ENCODE data around the gene TGFB1I1. TPM values are rescaled to one million over a fixed set of nuclear protein-coding genes. Genes with fewer than 3 reads are reported as not detected.

Gene TGFB1I1
- polyA plus RNA-seq, 2 of the 4 experiments (the other 2 are of a cell fraction) = 8.3 to 75.1 TPM

DNA sequence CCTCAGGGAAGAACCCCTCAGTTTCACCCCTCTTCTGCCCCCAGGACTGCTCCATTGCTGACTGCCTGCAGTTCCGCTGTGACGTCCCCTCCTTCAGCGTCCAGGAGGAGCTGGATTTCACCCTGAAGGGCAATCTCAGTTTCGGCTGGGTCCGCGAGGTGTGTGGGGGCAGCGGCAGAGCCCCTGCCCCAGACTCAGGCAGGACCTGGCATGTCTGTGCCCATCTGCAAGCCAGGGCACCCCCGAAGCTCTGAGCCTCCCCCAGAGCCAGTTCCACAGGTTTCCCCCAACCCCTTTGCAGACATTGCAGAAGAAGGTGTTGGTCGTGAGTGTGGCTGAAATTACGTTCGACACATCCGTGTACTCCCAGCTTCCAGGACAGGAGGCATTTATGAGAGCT is 48.2 kb upstream of the TGFB1I1 start:
- ChIA-PET CTCF (interaction anchor here (1.6 kb wide), 1 partner anchor 19 kb away, joined by 4 read pairs; the partner anchor contains the start of gene ZNF843), POLR2A (no interaction called here)
- Histone ChIP-seq H3K4me1 (no peaks in the 10 kb centered on the region), H3K4me2 (no peak overlapping the region), H3K9me3 (peaks cover 11% of the 10 kb centered on the region; the same call in 2 of the 3 replicates), H3K27ac (no peak overlapping the region), H3K4me3 (no peak overlapping the region)
- FAIRE-seq (no peak), DNase-seq (ENCODE audit: low read depth in 1 of 2, low spot score in 1 of 2) (no peak), ATAC-seq (no peak)
- WGBS (ENCODE audit: missing lambda C conversion rate) = 50% methylated on average over 9 of the region's 12 CpGs
- TF ChIP-seq ZFP36 (IDR thresholded peaks at IDR 0.05; ENCODE audit: borderline replicate concordance, partially characterized antibody) (no peak), CBX2 (IDR thresholded peaks at IDR 0.05; ENCODE audit: borderline replicate concordance, low read depth) (no peak), KDM5A (IDR thresholded peaks at IDR 0.05) (no peak), KDM1A (IDR thresholded peaks at IDR 0.05; ENCODE audit: low read depth) (no peak), HOXA7 (CRISPR knock-in tag; IDR thresholded peaks at IDR 0.05) (no peak), FOSB (CRISPR knock-in tag; IDR thresholded peaks at IDR 0.05) (no peak), GATA3 (IDR thresholded peaks at IDR 0.05; ENCODE audit: borderline replicate concordance) (no peak), POLR2AphosphoS2 (conservative IDR thresholded peaks at IDR 0.05; ENCODE audit: low read length) (no peak)
- TF ChIP-seq, protein P1, sequence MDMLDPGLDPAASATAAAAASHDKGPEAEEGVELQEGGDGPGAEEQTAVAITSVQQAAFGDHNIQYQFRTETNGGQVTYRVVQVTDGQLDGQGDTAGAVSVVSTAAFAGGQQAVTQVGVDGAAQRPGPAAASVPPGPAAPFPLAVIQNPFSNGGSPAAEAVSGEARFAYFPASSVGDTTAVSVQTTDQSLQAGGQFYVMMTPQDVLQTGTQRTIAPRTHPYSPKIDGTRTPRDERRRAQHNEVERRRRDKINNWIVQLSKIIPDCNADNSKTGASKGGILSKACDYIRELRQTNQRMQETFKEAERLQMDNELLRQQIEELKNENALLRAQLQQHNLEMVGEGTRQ (IDR thresholded peaks at IDR 0.05) = no peak

DNA sequence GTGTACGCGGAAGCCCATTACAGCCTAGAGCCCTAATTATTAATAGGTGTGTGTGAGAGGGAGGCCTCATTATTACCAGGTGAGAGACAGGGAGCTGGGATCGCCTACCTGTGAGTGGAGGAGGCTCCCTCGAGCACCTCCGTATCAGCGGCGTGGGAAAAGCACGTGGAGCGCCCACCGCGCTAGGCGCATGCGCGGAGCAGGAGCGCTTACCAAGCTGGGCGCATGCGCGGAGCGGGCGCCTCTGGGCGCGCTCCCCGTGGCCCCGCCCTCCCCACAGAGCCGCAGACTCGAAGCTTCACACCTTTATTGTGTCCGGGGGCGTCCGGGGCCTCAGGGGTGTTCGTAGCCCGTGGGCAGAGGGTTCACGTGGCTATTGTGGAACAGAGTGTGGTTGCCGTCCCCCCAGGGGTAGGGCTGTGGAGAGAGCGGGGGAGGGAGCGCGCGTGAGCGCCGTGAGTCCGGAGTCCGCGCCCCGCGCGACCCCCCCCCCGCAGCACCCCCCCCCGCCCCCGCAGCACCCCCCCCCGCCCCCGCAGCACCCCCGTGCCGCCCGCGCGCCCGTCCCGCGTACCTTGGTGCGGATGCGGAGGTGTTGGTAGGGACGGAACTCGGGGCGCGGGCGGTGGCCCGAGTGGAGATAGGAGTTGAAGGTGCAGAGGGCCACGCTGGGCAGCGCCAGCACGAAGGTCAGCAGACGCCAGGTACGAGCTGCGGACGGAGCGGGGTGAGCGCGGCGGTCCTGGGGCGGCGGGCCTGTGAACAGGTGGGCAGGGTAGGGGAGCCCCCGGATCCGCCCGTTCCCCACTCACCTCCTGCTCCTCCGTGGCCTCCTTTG is 44.3 kb upstream of the TGFB1I1 start:
- CTCF ChIA-PET = interaction anchor here (4.8 kb wide), 1 partner anchor 16 kb away, joined by 33 read pairs; the partner anchor contains the start of gene ZNF843
- Histone ChIP-seq H3K27ac (no peak overlapping the region), H3K4me3 (no peak overlapping the region), H3K4me2 (no peak overlapping the region), H3K9me3 (peaks cover 4% of the 10 kb centered on the region; the same call in 2 of the 3 replicates), H3K4me1 (no peaks in the 10 kb centered on the region)
- WGBS (ENCODE audit: missing lambda C conversion rate) = 75% methylated on average over 75 of the region's 83 CpGs
- POLR2A ChIA-PET = no interaction called here
- FAIRE-seq = no peak
- TF ChIP-seq MYC (IDR thresholded peaks at IDR 0.05; ENCODE audit: borderline replicate concordance, low read length) (no peak), NR3C1 (IDR thresholded peaks at IDR 0.05) (no peak), JUNB (IDR thresholded peaks at IDR 0.05) (no peak), BHLHE40 (IDR thresholded peaks at IDR 0.05; ENCODE audit: low read depth, low read length) (no peak), EHF (CRISPR knock-in tag; IDR thresholded peaks at IDR 0.05) (no peak), RFX5 (IDR thresholded peaks at IDR 0.05) (no peak), TP53 (CRISPR knock-in tag; IDR thresholded peaks at IDR 0.05) (no peak)
- TF ChIP-seq, protein P2, sequence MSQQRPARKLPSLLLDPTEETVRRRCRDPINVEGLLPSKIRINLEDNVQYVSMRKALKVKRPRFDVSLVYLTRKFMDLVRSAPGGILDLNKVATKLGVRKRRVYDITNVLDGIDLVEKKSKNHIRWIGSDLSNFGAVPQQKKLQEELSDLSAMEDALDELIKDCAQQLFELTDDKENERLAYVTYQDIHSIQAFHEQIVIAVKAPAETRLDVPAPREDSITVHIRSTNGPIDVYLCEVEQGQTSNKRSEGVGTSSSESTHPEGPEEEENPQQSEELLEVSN (IDR thresholded peaks at IDR 0.05; ENCODE audit: borderline replicate concordance, low read depth) = no peak
- TF ChIP-seq, protein P3, sequence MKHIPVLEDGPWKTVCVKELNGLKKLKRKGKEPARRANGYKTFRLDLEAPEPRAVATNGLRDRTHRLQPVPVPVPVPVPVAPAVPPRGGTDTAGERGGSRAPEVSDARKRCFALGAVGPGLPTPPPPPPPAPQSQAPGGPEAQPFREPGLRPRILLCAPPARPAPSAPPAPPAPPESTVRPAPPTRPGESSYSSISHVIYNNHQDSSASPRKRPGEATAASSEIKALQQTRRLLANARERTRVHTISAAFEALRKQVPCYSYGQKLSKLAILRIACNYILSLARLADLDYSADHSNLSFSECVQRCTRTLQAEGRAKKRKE (CRISPR knock-in tag; IDR thresholded peaks at IDR 0.05; ENCODE audit: low read depth) = no peak
- no peak for ATAC-seq
- no peak for DNase-seq (ENCODE audit: low read depth in 1 of 2, low spot score in 1 of 2)

DNA sequence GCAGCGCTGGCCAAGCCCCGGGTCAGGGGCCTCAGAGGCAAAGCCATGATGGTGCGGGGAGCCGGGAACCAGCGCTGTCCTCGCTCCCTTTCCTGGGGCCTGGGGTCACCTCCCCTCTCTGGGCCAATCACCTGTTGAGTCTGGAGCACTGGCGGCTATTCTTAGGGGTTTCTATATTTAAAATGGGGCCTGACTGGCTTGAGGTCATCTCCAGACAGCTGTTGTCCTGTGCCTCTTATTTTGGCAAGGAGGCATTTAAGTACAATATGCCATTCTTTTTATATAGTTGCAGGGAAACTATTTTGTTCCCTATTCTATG is 43.7 kb upstream of the TGFB1I1 start, which contains the start of gene COX6A2:
Gene COX6A2 (minus strand): TSS at position 82 of the 319 bp plus-strand sequence. CDS start 35 bp downstream, at position 47.
- no peak within 1 kb of the TSS for H3K27ac ChIP-seq
- DNase-seq (ENCODE audit: low read depth in 1 of 2, low spot score in 1 of 2) (no peak), ATAC-seq (no peak), FAIRE-seq (no peak)
- 84% methylated on average over 7 of the region's 7 CpGs for WGBS (ENCODE audit: missing lambda C conversion rate)
- no peak within 1 kb of the TSS for H3K4me2 ChIP-seq
- no peaks in the 10 kb centered on the region for H3K4me1 ChIP-seq
- H3K4me3 ChIP-seq = no peak within 1 kb of the TSS
- CTCF ChIA-PET = interaction anchor here (1.1 to 4.8 kb wide), 3 partner anchors 15 to 31 kb away, joined by 3 to 33 read pairs (median 4); partner anchors contain the start of genes ARMC5 and ZNF843
- POLR2A ChIA-PET = no interaction called here
- H3K9me3 ChIP-seq = peaks cover under 1% of the 10 kb centered on the region; the same call in 2 of the 3 replicates
- TF ChIP-seq, protein P4, sequence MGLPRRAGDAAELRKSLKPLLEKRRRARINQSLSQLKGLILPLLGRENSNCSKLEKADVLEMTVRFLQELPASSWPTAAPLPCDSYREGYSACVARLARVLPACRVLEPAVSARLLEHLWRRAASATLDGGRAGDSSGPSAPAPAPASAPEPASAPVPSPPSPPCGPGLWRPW (IDR thresholded peaks at IDR 0.05) = no peak
- TF ChIP-seq CHD4 (IDR thresholded peaks at IDR 0.05; ENCODE audit: borderline replicate concordance) (no peak), CBX2 (IDR thresholded peaks at IDR 0.05; ENCODE audit: borderline replicate concordance, low read depth) (no peak), GATA3 (IDR thresholded peaks at IDR 0.05; ENCODE audit: borderline replicate concordance) (no peak), RAD21 (conservative IDR thresholded peaks at IDR 0.05 in 1 of 2, IDR thresholded peaks at IDR 0.05 in 1 of 2) (no peak), NFE2L2 (conservative IDR thresholded peaks at IDR 0.05; ENCODE audit: low read length) (no peak), RNF2 (IDR thresholded peaks at IDR 0.05; ENCODE audit: borderline replicate concordance, low read depth) (no peak), EHF (CRISPR knock-in tag; IDR thresholded peaks at IDR 0.05) (no peak), RARB (CRISPR knock-in tag; IDR thresholded peaks at IDR 0.05) (no peak), CBX8 (IDR thresholded peaks at IDR 0.05) (no peak)
- TF ChIP-seq, protein P5, sequence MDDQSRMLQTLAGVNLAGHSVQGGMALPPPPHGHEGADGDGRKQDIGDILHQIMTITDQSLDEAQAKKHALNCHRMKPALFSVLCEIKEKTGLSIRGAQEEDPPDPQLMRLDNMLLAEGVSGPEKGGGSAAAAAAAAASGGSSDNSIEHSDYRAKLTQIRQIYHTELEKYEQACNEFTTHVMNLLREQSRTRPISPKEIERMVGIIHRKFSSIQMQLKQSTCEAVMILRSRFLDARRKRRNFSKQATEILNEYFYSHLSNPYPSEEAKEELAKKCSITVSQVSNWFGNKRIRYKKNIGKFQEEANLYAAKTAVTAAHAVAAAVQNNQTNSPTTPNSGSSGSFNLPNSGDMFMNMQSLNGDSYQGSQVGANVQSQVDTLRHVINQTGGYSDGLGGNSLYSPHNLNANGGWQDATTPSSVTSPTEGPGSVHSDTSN (IDR thresholded peaks at IDR 0.05) = no peak
- TF ChIP-seq, protein P6, sequence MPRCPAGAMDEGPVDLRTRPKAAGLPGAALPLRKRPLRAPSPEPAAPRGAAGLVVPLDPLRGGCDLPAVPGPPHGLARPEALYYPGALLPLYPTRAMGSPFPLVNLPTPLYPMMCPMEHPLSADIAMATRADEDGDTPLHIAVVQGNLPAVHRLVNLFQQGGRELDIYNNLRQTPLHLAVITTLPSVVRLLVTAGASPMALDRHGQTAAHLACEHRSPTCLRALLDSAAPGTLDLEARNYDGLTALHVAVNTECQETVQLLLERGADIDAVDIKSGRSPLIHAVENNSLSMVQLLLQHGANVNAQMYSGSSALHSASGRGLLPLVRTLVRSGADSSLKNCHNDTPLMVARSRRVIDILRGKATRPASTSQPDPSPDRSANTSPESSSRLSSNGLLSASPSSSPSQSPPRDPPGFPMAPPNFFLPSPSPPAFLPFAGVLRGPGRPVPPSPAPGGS (IDR thresholded peaks at IDR 0.05) = no peak

All from A549 (cell line).